ENCODE data around the gene CELF1.

GRCh38 chr11:47551086-47551485 is 1.8 kb downstream of the CELF1 start:
- no peak for TF ChIP-seq POLR2A (IDR thresholded peaks at IDR 0.05)
- TF ChIP-seq, protein P1, sequence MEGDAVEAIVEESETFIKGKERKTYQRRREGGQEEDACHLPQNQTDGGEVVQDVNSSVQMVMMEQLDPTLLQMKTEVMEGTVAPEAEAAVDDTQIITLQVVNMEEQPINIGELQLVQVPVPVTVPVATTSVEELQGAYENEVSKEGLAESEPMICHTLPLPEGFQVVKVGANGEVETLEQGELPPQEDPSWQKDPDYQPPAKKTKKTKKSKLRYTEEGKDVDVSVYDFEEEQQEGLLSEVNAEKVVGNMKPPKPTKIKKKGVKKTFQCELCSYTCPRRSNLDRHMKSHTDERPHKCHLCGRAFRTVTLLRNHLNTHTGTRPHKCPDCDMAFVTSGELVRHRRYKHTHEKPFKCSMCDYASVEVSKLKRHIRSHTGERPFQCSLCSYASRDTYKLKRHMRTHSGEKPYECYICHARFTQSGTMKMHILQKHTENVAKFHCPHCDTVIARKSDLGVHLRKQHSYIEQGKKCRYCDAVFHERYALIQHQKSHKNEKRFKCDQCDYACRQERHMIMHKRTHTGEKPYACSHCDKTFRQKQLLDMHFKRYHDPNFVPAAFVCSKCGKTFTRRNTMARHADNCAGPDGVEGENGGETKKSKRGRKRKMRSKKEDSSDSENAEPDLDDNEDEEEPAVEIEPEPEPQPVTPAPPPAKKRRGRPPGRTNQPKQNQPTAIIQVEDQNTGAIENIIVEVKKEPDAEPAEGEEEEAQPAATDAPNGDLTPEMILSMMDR (IDR thresholded peaks at IDR 0.05) = no peak
